GM18867 (cell line): Measurements from ENCODE around the gene PVRIG.
"Not testable (repeated sequence)": the region's sequence is repeated elsewhere in the genome, so short reads cannot be mapped to it uniquely, and the experiment has no call there.

Source experiments
- ATAC-seq: cut with Tn5 transposase; IDR thresholded peaks from one replicate; pipeline ENCODE4 v1.9.1; 2021; ENCODE audit warnings: mild to moderate bottlenecking, moderate library complexity; ENCODE audit not compliant: unreplicated experiment

PVRIG gene

GRCh38 chr7:100192969-100193368 is 26.8 kb upstream of the PVRIG start:
- no peak for ATAC-seq

- no peak for ATAC-seq
Observed at GRCh38 chr7:100195222-100195621, 24.5 kb upstream of the PVRIG start.

- peak; percentile 35 for ATAC-seq
Observed at GRCh38 chr7:100195901-100196322, 23.8 kb upstream of the PVRIG start.

- no peak for ATAC-seq
Observed at GRCh38 chr7:100198266-100198665, 21.5 kb upstream of the PVRIG start.

GRCh38 chr7:100200693-100201092 is 19.1 kb upstream of the PVRIG start:
- no peak for ATAC-seq

- no peak for ATAC-seq
Observed at GRCh38 chr7:100204454-100204853, 15.3 kb upstream of the PVRIG start.

GRCh38 chr7:100208911-100209408 is 10.8 kb upstream of the PVRIG start:
- peak; percentile 79 for ATAC-seq

- no peak for ATAC-seq
Observed at GRCh38 chr7:100209493-100209892, 10.3 kb upstream of the PVRIG start.

GRCh38 chr7:100210805-100211204 is 8.9 kb upstream of the PVRIG start:
- no peak for ATAC-seq

GRCh38 chr7:100211342-100211780 is 8.4 kb upstream of the PVRIG start:
- no peak for ATAC-seq

GRCh38 chr7:100212631-100213286 is 7.0 kb upstream of the PVRIG start:
- ATAC-seq = no peak

GRCh38 chr7:100213672-100214071 is 6.1 kb upstream of the PVRIG start:
- ATAC-seq = no peak

GRCh38 chr7:100214356-100214755 is 5.4 kb upstream of the PVRIG start:
- ATAC-seq = not testable (repeated sequence)

GRCh38 chr7:100215895-100216294 is 3.9 kb upstream of the PVRIG start:
- no peak for ATAC-seq

GRCh38 chr7:100217934-100218333 is 1.8 kb upstream of the PVRIG start:
- ATAC-seq = peak; percentile 7

GRCh38 chr7:100219271-100219737 is 445 bp upstream of the PVRIG start:
- ATAC-seq = no peak

GRCh38 chr7:100220586-100221230 is 959 bp downstream of the PVRIG start:
- ATAC-seq = peak; percentile 7

GRCh38 chr7:100221231-100221718 is 1.5 kb downstream of the PVRIG start:
- ATAC-seq = peak; percentile 53

- ATAC-seq = no peak
Observed at GRCh38 chr7:100221767-100222444, 2.2 kb downstream of the PVRIG start.

- no peak for ATAC-seq
Observed at GRCh38 chr7:100222445-100223132, 2.8 kb downstream of the PVRIG start.

- ATAC-seq = not testable (repeated sequence)
Observed at GRCh38 chr7:100223376-100223927, 3.7 kb downstream of the PVRIG start.
